ENCODE results near the gene MIEN1. TPM values are rescaled to one million over a fixed set of nuclear protein-coding genes. Genes with fewer than 3 reads are reported as not detected.

Gene MIEN1
- total and polyA plus RNA-seq, 2 of the 13 experiments (the other 11 are each of a cell fraction or from before 2014, with no cell fraction given): 40.6 to 56.6 TPM

- TF ChIP-seq TFDP2 (CRISPR knock-in tag; IDR thresholded peaks at IDR 0.05): no peak
- peak; percentile 51; the same call in 1 of the 2 replicates for TF ChIP-seq KDM5B (CRISPR knock-in tag; IDR thresholded peaks at IDR 0.05; ENCODE audit: borderline replicate concordance)
- no peak for TF ChIP-seq ZNF224 (CRISPR knock-in tag; IDR thresholded peaks at IDR 0.05)
- TF ChIP-seq MTA1 (CRISPR knock-in tag; IDR thresholded peaks at IDR 0.05; ENCODE audit: borderline replicate concordance): peak; percentile 77; the same call in 1 of the 2 replicates
- no peak for TF ChIP-seq ZBTB42 (CRISPR knock-in tag; IDR thresholded peaks at IDR 0.05)
- peak; percentile 34; the same call in 1 of the 2 replicates for TF ChIP-seq MED13 (CRISPR knock-in tag; IDR thresholded peaks at IDR 0.05)
- TF ChIP-seq HHEX (CRISPR knock-in tag; IDR thresholded peaks at IDR 0.05): no peak
- TF ChIP-seq HES4 (CRISPR knock-in tag; IDR thresholded peaks at IDR 0.05; ENCODE audit: borderline replicate concordance): no peak
- TF ChIP-seq ZKSCAN8 (CRISPR knock-in tag; IDR thresholded peaks at IDR 0.05; ENCODE audit: borderline replicate concordance): peak; percentile 13; the same call in 1 of the 2 replicates
- no peak for TF ChIP-seq AKNA (CRISPR knock-in tag; IDR thresholded peaks at IDR 0.05; ENCODE audit: borderline replicate concordance)
- TF ChIP-seq ELF4 (CRISPR knock-in tag; IDR thresholded peaks at IDR 0.05; ENCODE audit: borderline replicate concordance): no peak
- TF ChIP-seq ZNF605 (CRISPR knock-in tag; IDR thresholded peaks at IDR 0.05): peak; percentile 68; the same call in 1 of the 2 replicates
- no peak for TF ChIP-seq ZNF816 (CRISPR knock-in tag; IDR thresholded peaks at IDR 0.05; ENCODE audit: borderline replicate concordance)
- peak; percentile 43 for TF ChIP-seq RBM39 (IDR thresholded peaks at IDR 0.05; ENCODE audit: low read depth, low read length, poor library complexity, severe bottlenecking)
- peak; percentile 88 for TF ChIP-seq ZFP91 (CRISPR knock-in tag; IDR thresholded peaks at IDR 0.05; ENCODE audit: borderline replicate concordance)
- no peak for TF ChIP-seq ZBTB26 (CRISPR knock-in tag; IDR thresholded peaks at IDR 0.05; ENCODE audit: borderline replicate concordance)
- TF ChIP-seq EEA1 (CRISPR knock-in tag; IDR thresholded peaks at IDR 0.05; ENCODE audit: borderline replicate concordance): no peak
- TF ChIP-seq ZMYM2 (CRISPR knock-in tag; IDR thresholded peaks at IDR 0.05): peak; percentile 54; the same call in 1 of the 2 replicates
These were observed 20.0 kb upstream of the MIEN1 start (continued) for GRCh38 chr17:39750131-39751015.

Data from HepG2 (cell line).